ENCODE data around the gene GLCE.
A peak's percentile ranks its signal among the peaks of the same experiment; 100 is the strongest.

GLCE gene

DNA sequence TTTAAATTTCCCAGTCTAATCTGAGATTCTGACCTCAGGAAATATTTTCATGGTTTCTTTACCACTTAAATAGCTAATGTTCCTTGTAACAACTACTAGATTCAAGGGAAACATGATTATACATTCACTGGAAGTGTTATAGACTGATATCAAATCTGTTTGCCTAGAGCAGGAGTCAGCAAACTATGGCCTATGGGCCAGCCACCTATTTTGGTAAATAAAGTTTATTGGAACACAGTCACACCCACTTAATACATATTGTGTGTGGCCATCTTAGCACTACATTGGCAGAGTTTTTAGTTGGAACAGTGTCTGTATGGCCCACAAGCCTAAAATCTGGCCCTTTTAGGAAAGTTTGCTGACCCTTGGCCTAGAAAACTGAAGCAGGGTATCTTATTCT is 50.1 kb downstream of the GLCE start:
- DNase-seq = no peak

GRCh38 chr15:69213786-69214185 is 53.4 kb downstream of the GLCE start:
- no peak for DNase-seq

GRCh38 chr15:69215314-69216035 is 55.0 kb downstream of the GLCE start:
- no peak for DNase-seq

DNA sequence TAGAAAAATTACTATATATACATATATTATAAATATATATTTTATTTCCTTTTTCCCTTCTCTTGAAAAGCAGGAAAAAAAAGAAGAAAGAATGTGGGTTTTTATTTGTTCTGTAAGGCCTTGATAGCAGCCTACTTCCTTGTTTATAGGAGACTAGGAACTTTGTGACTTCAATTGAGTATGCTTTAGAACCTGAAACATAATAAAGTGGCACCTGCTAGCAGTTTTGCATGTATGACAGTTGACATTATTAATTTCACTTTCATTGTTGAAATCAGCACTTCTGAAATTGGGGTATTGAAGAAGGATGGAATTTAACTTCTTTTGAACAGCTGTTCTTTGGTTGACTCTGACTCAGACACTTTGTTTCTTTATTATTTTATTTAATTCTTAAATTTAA is 56.9 kb downstream of the GLCE start:
- DNase-seq = no peak

DNA sequence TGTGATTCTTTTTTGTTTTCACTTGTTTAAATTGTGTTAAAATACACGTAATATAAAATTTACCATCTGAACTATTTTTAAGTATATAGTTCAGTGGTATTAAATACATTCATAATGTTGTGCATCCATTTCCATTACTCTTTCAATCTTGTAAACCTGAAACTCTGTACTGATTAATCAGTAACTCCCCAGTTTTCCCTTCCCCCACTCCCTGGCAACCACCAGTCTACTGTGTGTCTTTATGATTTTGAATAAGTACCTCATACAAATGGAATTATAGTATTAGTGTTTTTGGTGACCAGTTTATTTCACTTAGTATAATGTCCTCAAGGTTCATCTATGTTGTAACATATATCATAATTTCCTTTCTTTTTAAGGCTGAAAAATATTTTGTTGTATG is 59.3 kb downstream of the GLCE start:
- DNase-seq = no peak

GRCh38 chr15:69222002-69222474 is 61.6 kb downstream of the GLCE start:
- DNase-seq = no peak

DNA sequence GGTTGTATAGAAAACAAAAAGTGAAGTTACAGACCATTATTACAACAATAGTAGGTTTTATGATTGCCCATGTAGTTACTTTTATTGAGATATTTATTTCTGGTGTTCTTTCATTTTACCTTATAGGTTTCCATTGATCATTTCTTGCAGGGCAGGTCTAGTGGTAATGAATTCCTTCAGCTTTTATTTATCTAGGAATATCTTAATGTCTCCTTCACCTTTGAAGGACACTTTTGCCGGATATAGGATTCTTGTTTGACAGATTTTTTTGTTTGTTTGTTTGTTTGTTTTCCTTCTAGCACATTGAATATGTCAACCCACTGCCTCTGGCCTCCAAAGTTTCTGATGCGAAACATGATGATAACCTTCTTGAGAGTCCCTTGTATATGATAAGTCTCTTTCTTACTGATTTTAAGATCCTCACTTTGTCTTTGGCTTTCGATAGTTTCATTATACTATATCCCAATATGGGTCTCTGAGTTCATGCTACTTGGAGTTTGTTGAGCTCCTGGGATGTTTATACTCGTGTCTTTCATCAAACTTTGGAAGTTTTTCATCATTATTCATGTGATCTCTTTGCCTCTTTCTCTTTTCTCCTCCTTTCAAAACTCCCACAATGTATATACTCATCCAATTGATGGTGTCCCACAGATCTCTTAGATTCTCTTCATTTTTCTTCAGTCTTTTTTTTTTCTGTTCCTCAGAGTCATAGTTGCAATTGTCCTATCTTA is 62.8 kb downstream of the GLCE start:
- no peak for DNase-seq

DNA sequence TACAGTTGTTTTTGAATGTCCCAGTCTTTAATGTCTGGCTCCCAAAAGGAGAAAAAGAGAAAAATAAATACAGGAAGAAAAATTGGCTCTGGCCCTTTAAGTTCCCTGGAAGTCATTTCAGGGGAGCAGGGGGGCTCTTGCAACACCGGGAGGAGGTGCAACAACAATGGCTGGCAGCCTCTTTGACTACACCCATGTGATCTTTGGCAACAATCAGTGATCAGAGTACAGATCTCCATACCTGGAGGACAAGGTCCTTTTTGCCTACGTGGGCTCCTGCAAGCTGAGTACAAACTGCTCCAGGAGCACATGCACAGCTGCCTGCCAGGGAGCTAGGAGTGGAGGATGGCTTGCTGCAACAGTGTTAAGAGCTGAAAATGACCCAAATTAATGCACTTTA is 63.9 kb downstream of the GLCE start:
- DNase-seq = no peak

GRCh38 chr15:69225355-69226022 is 65.1 kb downstream of the GLCE start:
- DNase-seq = peak; percentile 7

DNA sequence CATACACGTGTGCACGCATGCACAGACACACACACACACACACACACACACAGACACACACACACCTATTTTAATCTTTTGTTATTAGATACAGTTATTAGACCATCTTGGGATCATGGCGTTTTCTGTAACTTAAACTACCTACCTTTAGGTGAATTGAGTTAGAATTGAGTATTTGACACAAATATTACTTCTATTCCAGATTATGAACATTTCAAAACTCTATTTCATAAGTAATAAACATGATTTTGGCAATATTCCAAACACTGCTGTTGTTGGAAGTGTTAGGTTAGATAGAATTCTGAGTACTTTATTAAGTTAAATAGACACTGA is 65.6 kb downstream of the GLCE start:
- no peak for DNase-seq

GRCh38 chr15:69232144-69232543 is 71.7 kb downstream of the GLCE start:
- no peak for DNase-seq

DNA sequence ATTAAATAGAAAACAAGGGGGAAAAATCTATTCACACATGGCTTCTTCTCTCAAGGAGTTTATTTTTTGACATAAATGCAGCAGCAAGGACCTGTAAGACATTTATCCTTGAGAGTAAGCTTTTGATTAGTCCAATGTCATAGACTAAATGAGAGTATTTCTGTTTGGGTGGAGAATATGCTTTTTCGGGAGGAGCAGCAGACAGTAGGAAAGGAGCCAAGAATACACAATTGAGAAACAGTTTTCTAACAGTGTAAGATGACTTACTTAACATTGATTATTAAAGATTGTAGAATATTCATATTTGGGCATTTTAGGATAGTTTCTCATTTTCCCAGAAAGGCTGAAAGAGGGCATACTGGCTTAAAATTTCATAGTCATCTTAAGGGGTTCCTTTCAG is 72.3 kb downstream of the GLCE start:
- DNase-seq = no peak

GRCh38 chr15:69234676-69235075 is 74.2 kb downstream of the GLCE start:
- no peak for DNase-seq

DNA sequence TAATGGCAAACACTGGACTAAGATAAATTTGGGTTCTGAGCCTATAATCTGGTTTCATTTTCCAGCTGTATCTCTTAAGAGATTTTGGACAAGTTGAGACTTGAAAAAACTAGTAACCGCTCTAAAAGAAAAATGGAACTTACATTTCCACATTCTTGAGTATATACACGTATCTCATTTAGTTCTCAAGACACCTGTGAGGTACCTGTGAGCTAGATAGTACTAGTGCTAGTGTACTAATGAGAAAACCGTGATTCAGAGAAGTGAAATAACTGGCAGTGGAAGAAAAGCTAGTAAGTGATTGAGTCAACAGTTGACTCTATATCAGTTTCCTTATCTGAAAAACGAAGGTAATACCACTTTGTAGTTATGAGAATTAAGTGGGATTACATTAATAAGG is 76.1 kb downstream of the GLCE start:
- DNase-seq = no peak

GRCh38 chr15:69237718-69238117 is 77.3 kb downstream of the GLCE start:
- DNase-seq = no peak

DNA sequence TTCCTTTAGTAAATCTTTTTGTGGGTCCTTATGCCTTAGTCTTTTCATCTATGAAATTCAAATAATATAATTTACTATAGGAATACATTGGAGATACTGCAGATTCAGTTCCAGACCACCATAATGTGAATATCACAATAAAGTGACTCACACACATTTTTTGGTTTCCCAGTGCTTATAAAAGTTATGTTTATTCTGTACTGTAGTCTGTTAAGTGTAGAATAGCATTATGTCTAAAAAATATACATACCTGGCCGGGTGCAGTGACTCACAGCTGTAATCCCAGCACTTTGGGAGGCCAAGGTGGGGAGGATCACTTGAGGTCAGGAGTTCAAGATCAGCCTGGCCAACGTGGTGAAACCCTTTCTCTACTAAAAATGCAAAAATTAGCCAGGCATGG is 84.4 kb downstream of the GLCE start:
- no peak for DNase-seq

DNA sequence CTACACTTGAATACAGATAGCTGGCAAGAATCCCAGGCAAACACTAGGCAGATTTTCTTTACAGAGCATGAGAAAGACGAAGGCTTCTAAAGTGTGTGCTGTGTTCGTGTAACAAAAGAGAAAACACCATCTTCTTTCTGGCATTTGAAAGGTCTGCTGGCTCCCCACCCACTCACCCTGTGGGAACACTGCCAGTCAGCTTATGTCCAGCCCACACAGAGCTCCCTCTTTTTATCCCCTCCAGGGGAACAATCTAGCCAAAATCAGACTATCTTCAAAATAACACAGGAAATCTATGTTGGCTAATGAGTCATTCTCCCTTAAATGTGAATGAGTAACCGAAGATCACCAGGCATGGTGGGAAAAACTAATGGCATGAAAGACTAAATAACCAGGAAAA is 92.7 kb downstream of the GLCE start:
- no peak for DNase-seq

DNA sequence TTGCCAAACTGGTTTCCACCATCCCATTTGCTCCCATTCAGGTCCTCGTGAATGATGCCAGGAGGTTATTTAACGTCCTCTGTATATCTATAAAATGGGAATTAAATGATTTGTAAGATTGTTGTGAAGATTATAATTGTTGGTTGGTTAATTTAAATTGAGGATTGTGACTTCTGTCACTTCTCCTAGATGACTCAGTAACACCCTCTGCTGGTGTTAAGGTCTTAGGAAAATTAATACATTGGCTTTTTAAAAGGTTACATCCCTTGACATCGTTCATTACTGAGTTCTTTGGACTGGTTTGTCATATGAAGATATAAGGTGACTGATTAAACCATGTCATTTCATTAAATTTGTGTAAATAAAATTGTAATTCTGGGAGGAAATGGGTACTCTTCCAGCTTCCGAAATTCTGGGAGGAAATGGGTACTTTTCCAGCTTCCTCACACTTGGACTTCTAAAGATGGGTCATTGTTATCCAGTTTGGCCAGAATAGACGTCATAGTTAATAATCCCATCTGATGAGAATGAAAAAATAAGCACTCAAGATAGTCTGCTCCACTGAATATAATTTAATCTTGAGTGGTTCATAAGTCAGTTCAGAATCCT is 105.0 kb downstream of the GLCE start:
- DNase-seq = peak; percentile 18

DNA sequence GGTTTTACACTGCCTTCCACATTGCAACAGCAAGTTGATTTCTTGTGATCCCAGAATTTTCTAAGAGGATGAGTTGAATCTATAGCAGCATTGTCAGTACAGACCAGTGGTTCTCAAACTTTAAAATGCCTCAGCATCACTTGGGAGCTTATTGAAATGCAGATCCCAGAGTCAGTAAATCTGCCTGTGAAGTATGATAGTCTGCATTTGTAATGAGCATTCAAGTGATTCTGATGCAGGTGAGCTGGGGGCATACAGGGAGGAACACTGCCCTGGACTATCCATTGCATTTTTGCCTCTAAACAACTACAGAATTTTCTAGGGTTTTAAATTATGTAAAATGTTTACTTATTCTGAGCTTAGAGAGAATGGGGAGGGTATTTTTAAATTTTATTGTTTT is 110.8 kb downstream of the GLCE start:
- DNase-seq = no peak

GRCh38 chr15:69272139-69272538 is 111.7 kb downstream of the GLCE start:
- no peak for DNase-seq

DNA sequence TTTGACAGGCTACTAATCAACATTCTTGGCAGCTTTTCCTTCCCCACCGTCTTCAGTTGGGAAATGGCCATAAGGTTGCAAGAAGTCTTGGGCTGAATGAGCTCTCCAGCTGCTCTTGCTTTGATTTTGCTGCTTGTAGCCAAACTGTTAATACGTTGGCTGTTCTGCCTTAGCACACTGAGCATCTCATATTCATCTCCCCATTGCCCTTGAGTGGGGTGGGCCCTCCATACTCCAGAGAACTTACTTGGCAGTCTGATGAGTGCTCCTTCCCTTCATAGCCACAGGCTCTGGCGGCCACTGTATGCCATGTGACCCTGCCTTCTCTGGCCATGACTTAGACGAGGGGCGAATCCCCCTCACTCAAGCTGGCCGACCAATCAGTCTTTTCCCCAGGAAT is 112.5 kb downstream of the GLCE start:
- DNase-seq = no peak

DNA sequence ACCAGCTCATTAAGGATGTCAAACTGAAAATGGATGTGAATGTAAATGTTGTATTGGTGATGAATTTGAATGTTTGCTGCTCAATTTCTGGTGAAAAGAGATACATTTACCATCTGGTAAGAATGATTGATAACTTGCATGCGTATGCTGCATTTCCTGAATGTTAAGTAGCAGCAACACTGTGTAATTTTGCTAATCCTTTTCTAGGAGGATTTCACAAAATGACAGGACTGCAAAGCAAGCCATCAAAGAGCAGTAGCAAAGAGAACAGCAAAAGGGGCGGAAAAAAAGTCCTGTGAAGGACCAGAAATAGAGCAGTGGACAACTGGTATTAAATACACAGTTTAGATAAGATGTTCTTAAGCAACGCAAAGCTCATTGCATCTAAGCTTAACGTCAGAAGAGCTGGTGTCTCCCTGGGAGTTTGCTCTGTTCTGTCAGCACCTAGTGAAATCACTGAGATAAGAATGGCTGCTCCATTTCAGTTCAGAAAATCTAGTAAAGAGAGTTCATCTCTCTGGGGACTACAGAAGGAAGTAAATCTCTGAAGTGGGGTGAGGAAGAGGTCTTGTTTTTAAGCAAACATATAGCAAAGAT is 114.7 kb downstream of the GLCE start:
- no peak for DNase-seq

- no peak for DNase-seq
Observed at GRCh38 chr15:69275933-69276560, 115.6 kb downstream of the GLCE start.
